VCaP (cell line): ENCODE results near the gene CRLF1.

Experiments
- H3K27ac ChIP-seq: fragments of 450-650 bp; 2 replicates; pipeline ENCODE4 v1.5.1; 2017
- CTCF ChIP-seq: fragments of 450-650 bp; conservative IDR thresholded peaks from 2 replicates; pipeline ENCODE4 v1.5.1; 2017; ENCODE audit warnings: mild to moderate bottlenecking, moderate library complexity

CRLF1 gene

GRCh38 chr19:18618236-18618635 is 11.6 kb upstream of the CRLF1 start:
- TF ChIP-seq CTCF: no peak
- H3K27ac ChIP-seq: no peak overlapping the region

GRCh38 chr19:18617562-18617961 is 11.0 kb upstream of the CRLF1 start:
- no peak for TF ChIP-seq CTCF
- no peak overlapping the region for H3K27ac ChIP-seq

DNA sequence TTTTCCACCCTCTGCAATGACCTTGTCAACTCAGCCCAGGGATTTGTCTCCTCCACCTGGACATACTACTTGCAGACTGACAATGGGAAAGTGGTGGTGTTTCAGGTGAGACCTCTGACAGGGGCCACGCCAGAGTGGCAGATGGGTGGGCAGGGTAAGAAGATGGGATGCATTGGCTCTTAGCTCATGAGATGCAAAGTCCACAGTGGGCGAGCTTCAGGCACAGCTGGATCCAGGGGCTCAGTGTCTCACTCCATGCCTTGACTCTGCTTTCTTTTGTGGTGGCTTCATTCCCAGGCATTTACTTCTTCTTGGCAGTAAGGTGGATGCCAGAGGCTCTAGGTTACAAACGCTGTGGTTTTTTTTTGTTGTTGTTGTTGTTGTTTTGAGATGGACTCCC is 9.4 kb upstream of the CRLF1 start:
- no peak for TF ChIP-seq CTCF
- H3K27ac ChIP-seq: no peak overlapping the region

GRCh38 chr19:18613589-18614234 is 7.1 kb upstream of the CRLF1 start:
- H3K27ac ChIP-seq: no peak overlapping the region
- TF ChIP-seq CTCF: no peak

DNA sequence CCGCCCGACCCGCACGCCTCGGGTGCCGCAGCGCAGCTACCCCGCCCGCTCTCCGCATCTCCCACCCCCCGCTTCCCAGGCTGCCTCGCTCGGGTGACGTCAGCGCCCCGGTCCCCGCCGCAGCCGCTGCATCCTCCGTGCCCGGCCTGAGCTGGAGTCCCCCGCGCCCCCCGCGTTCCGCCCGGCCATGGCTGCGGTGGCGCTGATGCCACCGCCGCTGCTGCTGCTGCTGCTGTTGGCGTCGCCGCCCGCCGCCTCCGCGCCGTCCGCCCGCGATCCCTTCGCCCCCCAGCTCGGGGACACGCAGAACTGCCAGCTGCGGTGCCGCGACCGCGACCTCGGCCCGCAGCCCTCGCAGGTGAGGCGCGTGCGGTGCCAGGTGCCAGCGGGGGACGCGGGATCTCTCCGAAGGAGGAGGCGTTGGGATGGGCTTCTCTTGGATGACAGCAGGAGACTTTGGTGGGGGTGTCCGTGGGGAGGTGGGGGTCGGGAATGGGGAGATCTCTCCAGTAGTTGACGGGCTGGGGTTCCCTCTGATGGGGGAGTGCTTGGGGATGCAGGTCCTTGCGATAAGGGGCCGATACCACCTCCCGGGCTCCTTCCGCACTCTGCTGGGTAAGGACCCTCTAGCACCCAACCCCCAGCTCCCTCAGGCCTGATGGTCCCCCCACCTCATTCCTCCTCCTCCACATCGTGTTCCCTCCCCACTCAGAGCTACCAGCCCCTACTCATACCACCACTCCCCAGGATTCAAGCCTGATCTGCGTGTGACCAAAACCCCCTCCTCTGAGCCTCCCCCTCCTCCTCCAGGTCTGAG is 6.4 kb upstream of the CRLF1 start, which contains the start of gene TMEM59L:
TSS of gene TMEM59L (plus strand) at position 99 of the 817 bp plus-strand sequence. CDS start at position 188, 89 bp downstream.
- no peak for TF ChIP-seq CTCF

GRCh38 chr19:18612051-18612771 is 5.6 kb upstream of the CRLF1 start:
- peak overlapping the region; percentile 32; the same call in 1 of the 2 replicates for H3K27ac ChIP-seq
- TF ChIP-seq CTCF: no peak

More for the DNA sequence above, 6.4 kb upstream of the CRLF1 start, which contains the start of gene TMEM59L:
- H3K27ac ChIP-seq: peak within 1 kb of the TSS; percentile 32; the same call in 1 of the 2 replicates
